K562 (cell line): ENCODE measurements around the gene DAD1. TPM values are rescaled to one million over a fixed set of nuclear protein-coding genes. Genes with fewer than 3 reads are reported as not detected.
A peak's percentile ranks its signal among the peaks of the same experiment; 100 is the strongest.

ENCODE experiments used
- ATAC-seq: fragments of 200-7000 bp; cut with Tn5 transposase; 3 replicates; pipeline ENCODE4 v1.9.1; 2020; ENCODE audit warnings: moderate library complexity
- BruUV-seq: library from RNA; stranded (reverse); fragments of 400-500 nt; replicated peaks from 2 replicates; lab custom pipeline; 2021; lab: Mats Ljungman, UMichigan
- CTCF ChIA-PET: fragments of 300-600 bp; formaldehyde crosslinking; extraction: SDS; loops from one replicate; lab custom pipeline; 2021; ENCODE audit warnings: low intra/inter-chr PET ratio; lab: Yijun Ruan, JAX
- POLR2A ChIA-PET: fragments of 300-600, 350-650 bp; sonication (Branson Sonifier 250); formaldehyde crosslinking; extraction: SDS; loops from one replicate; lab custom pipeline; 2021; ENCODE audit warnings: antibody characterized with exemption, inconsistent platforms; lab: Yijun Ruan, JAX
- DNase-seq, 4 experiments: peaks; one replicate each; pipeline versions ENCODE4 v3.0.0 to v3.0.0-alpha.2; 2011 to 2018; ENCODE audit warnings: low spot score in 3 of 4, mixed read lengths in 3 of 4; ENCODE audit errors: extremely low read depth in 1 of 4
- FAIRE-seq: peaks from 2 replicates; lab custom pipeline; 2011; peaks lifted over from hg19 to GRCh38; lab: Jason Lieb, UNC
- H2AFZ ChIP-seq: 2 replicates; pipeline ENCODE4 v1.6.0; 2011; ENCODE audit warnings: low read depth, low read length, control low read depth, inconsistent platforms
- H3K27ac ChIP-seq: fragments of 200-600 bp; 3 replicates; pipeline ENCODE4 v1.8.0; 2011; ENCODE audit warnings: low read depth, mild to moderate bottlenecking, control low read depth, inconsistent platforms, low read length, moderate library complexity, mixed read lengths; ENCODE audit errors: extremely low read depth
- H3K27me3 ChIP-seq, 2 experiments: fragments of 300-600 bp in 1 of 2; 2 replicates in 1 of 2; 3 replicates in 1 of 2; pipeline versions ENCODE4 v1.6.0 to v1.8.0; 2011; ENCODE audit warnings: inconsistent platforms in 2 of 2, low read length in 2 of 2, mild to moderate bottlenecking in 1 of 2, mixed read lengths in 1 of 2, moderate library complexity in 1 of 2; ENCODE audit not compliant: control insufficient read depth in 2 of 2, insufficient read depth in 2 of 2
- H3K36me3 ChIP-seq: fragments of 300-600 bp; 3 replicates; pipeline ENCODE4 v1.8.0; 2011; ENCODE audit warnings: mild to moderate bottlenecking, low read length, inconsistent platforms; ENCODE audit not compliant: control insufficient read depth, insufficient read depth
- H3K4me1 ChIP-seq, 2 experiments: fragments of 200-600 bp in 1 of 2; replicated peaks in 1 of 2; 2 replicates in 1 of 2; 3 replicates in 1 of 2; pipeline versions ENCODE4 v1.5.1 to v1.8.0; 2011; ENCODE audit warnings: inconsistent platforms in 2 of 2, low read length in 2 of 2, mild to moderate bottlenecking in 1 of 2, mixed read lengths in 1 of 2, moderate library complexity in 1 of 2; ENCODE audit not compliant: control insufficient read depth in 2 of 2, insufficient read depth in 2 of 2
- H3K4me2 ChIP-seq: 2 replicates; pipeline ENCODE4 v1.6.1; 2011; ENCODE audit warnings: low read length, control low read depth, inconsistent platforms, mixed read lengths; ENCODE audit not compliant: insufficient read depth
- H3K4me3 ChIP-seq: fragments of 200-600 bp; sonication (generic), shearing (Covaris generic); 2 replicates; pipeline ENCODE4 v1.5.1; 2016; ENCODE audit warnings: control low read depth, inconsistent platforms
- H3K79me2 ChIP-seq: fragments of 200-600 bp; 3 replicates; pipeline ENCODE4 v1.8.0; 2011; ENCODE audit warnings: low read length, inconsistent platforms; ENCODE audit not compliant: control insufficient read depth, insufficient read depth
- H3K9ac ChIP-seq, 2 experiments: 2 replicates each; pipeline versions ENCODE4 v1.6.0 to v1.6.1; 2011; ENCODE audit warnings: low read depth in 2 of 2, low read length in 2 of 2, control low read depth in 1 of 2, inconsistent platforms in 1 of 2, mild to moderate bottlenecking in 1 of 2, mixed read lengths in 1 of 2; ENCODE audit not compliant: insufficient read depth in 1 of 2
- H3K9me1 ChIP-seq: one replicate; pipeline ENCODE4 v1.6.0; 2011; ENCODE audit warnings: inconsistent platforms, mild to moderate bottlenecking, low read length, moderate library complexity; ENCODE audit not compliant: control insufficient read depth, insufficient read depth
- H3K9me3 ChIP-seq: replicated peaks from 2 replicates; pipeline ENCODE4 v1.5.1; 2011; ENCODE audit warnings: low read depth, low read length, inconsistent platforms; ENCODE audit not compliant: control insufficient read depth, insufficient read depth
- H4K20me1 ChIP-seq: replicated peaks from 2 replicates; pipeline ENCODE4 v1.6.1; 2011; ENCODE audit warnings: low read length, inconsistent platforms, mixed read lengths; ENCODE audit not compliant: control insufficient read depth, insufficient read depth
- CTCF ChIP-seq, 3 experiments: IDR thresholded peaks in 2 of 3; conservative IDR thresholded peaks in 1 of 3; 2 replicates each; pipeline ENCODE4 v1.5.1; 2011 to 2012; ENCODE audit warnings: low read length in 3 of 3, mild to moderate bottlenecking in 3 of 3, control low read depth in 2 of 3, improper control_type of control experiment in 1 of 3, inconsistent platforms in 1 of 3, low read depth in 1 of 3, mixed read lengths in 1 of 3, moderate library complexity in 1 of 3; ENCODE audit not compliant: insufficient read depth in 2 of 3
- CTCFL ChIP-seq: IDR thresholded peaks from 2 replicates; pipeline ENCODE4 v1.6.1; 2011; ENCODE audit warnings: borderline replicate concordance, low read depth, mild to moderate bottlenecking, moderate library complexity, low read length; ENCODE audit not compliant: insufficient read depth, poor library complexity, severe bottlenecking
- FOXJ3 ChIP-seq: sonication (generic); formaldehyde crosslinking; IDR thresholded peaks from 2 replicates; pipeline ENCODE4 v1.4.0; 2020; ENCODE audit warnings: mild to moderate bottlenecking, missing genetic modification reagents
- HES1 ChIP-seq: fragments of 450-650 bp; IDR thresholded peaks from 2 replicates; pipeline ENCODE4 v1.6.1; 2016; ENCODE audit warnings: low read depth, mild to moderate bottlenecking, moderate library complexity
- SMARCE1 ChIP-seq: fragments of 450-650 bp; IDR thresholded peaks from 2 replicates; pipeline ENCODE4 v1.7.1; 2016; ENCODE audit warnings: mild to moderate bottlenecking
- ZBTB7A ChIP-seq: IDR thresholded peaks from 2 replicates; pipeline ENCODE4 v1.6.1; 2011; ENCODE audit warnings: low read depth, mild to moderate bottlenecking, low read length, moderate library complexity, borderline replicate concordance; ENCODE audit not compliant: control insufficient read depth
- WGBS: fragments of 100-300 bp; shearing (Covaris generic); methylation state at CpG from one replicate; pipeline ENCODE4 v1.1.6; 2016; ENCODE audit warnings: low coverage, mixed read lengths; ENCODE audit not compliant: insufficient coverage; ENCODE audit errors: missing lambda C conversion rate; 5-methylcytosine and 5-hydroxymethylcytosine counted together
- in situ Hi-C: fragments of 300-500 bp; cut with MboI; formaldehyde crosslinking; loops from 4 replicates; pipeline ENCODE4 v1.15.0; 2018; ENCODE audit warnings: inconsistent platforms, mixed read lengths
- intact Hi-C: fragments of 100-400 bp; cut with micrococcal nuclease; formaldehyde crosslinking; loops from 2 replicates; pipeline ENCODE4 v1.14.2; 2022
- polyA plus RNA-seq, 8 experiments: library from polyadenylated mRNA; depleted of rRNA in 4 of 8; stranded (reverse) in 5 of 8; unstranded in 3 of 8; fragments of >200 nt; fragmentation: Nextera tagmentation in 2 of 8; fragmentation: Illumina TruSeq in 1 of 8; extraction: Ambion mirVana in 2 of 8; extraction: Trizol in 1 of 8; gene quantifications; 2 replicates each; pipeline versions ENCODE4 v1.2.1 to v1.2.3, GENCODE V29; 2011 to 2014; ENCODE audit warnings: inconsistent platforms in 1 of 8, missing spikeins in 1 of 8
- total RNA-seq, 7 experiments: library from RNA; depleted of rRNA in 6 of 7; stranded (reverse); fragments of >200 nt in 6 of 7; fragmentation: Illumina TruSeq in 2 of 7; extraction: Trizol in 2 of 7; gene quantifications; 2 replicates each; pipeline versions ENCODE4 v1.2.1 to v1.2.3, GENCODE V29; 2011 to 2021; ENCODE audit warnings: low replicate concordance in 1 of 7

DAD1 gene
- total and polyA plus RNA-seq, 9 of the 15 experiments (the other 6 are each of a cell fraction or from before 2014, with no cell fraction given) = 104 to 617 (median 222) TPM

GRCh38 chr14:22559041-22559440, 30.0 kb downstream of the DAD1 start:
- Histone ChIP-seq H3K27me3 (no peaks in the 10 kb centered on the region), H3K79me2 (no peaks in the 10 kb centered on the region), H3K4me3 (no peak overlapping the region), H3K36me3 (peaks cover 6% of the 10 kb centered on the region; the same call in 2 of the 3 replicates), H2AFZ (no peak overlapping the region), H3K9ac (no peak overlapping the region), H4K20me1 (no peaks in the 10 kb centered on the region), H3K9me1 (no peaks in the 10 kb centered on the region), H3K27ac (no peak overlapping the region), H3K9me3 (no peaks in the 10 kb centered on the region), H3K4me2 (no peak overlapping the region), H3K4me1 (peaks cover 33 to 42% of the 10 kb centered on the region in 2 experiments)
- no peak for DNase-seq
- in situ Hi-C loops (loop anchor here (10.0 kb wide), 1 partner anchor 174 kb away; no protein-coding TSS in a partner anchor), intact Hi-C loops (loop anchor here (10.0 kb wide), 1 partner anchor 164 kb away; no protein-coding TSS in a partner anchor)
- no TSS peak for BruUV-seq
- WGBS = 90% methylated on average over 1 of the region's 1 CpG
- FAIRE-seq = no peak
- ChIA-PET CTCF (interaction anchor here (0.6 to 4.6 kb wide), 2 partner anchors 294 to 423 kb away, joined by 6 to 53 read pairs; partner anchors contain the start of gene AJUBA), POLR2A (interaction anchor here (0.7 kb wide), 1 partner anchor 25 kb away, joined by 3 read pairs; no protein-coding TSS in a partner anchor)
- no peak for TF ChIP-seq HES1
- no peak for ATAC-seq

- intact Hi-C loops = loop anchor here (10.0 kb wide), 1 partner anchor 164 kb away; no protein-coding TSS in a partner anchor
- no peak overlapping the region for H3K4me2 ChIP-seq
- H2AFZ ChIP-seq = 0 out of 2 replicates have a peak overlapping the region, but pooled peaks have one; percentile 16
- no peak overlapping the region for H3K4me3 ChIP-seq
- in situ Hi-C loops = loop anchor here (10.0 kb wide), 1 partner anchor 174 kb away; no protein-coding TSS in a partner anchor
- H3K36me3 ChIP-seq = no peaks in the 10 kb centered on the region
- no peaks in the 10 kb centered on the region for H3K27me3 ChIP-seq
- no peaks in the 10 kb centered on the region for H4K20me1 ChIP-seq
- no TSS peak for BruUV-seq
- no peak overlapping the region for H3K9ac ChIP-seq
- no peak overlapping the region for H3K27ac ChIP-seq
- ChIA-PET POLR2A (no interaction called here), CTCF (interaction anchor here (0.6 to 4.6 kb wide), 7 partner anchors 12 to 425 kb away, joined by 3 to 58 read pairs (median 18); partner anchors contain the start of genes AJUBA and OR6J1)
- H3K9me1 ChIP-seq = no peaks in the 10 kb centered on the region
- ATAC-seq (no peak), DNase-seq (peak in 2 of 4 experiments; percentile 20 to 30), FAIRE-seq (no peak)
- H3K4me1 ChIP-seq = peaks cover 33 to 42% of the 10 kb centered on the region in 2 experiments
- WGBS = 81% methylated on average over 20 of the region's 25 CpGs
- H3K9me3 ChIP-seq = no peaks in the 10 kb centered on the region
- TF ChIP-seq CTCFL (peak; percentile 27), FOXJ3 (no peak), CTCF (IDR thresholded peaks at IDR 0.05 in 2 of 3, conservative IDR thresholded peaks at IDR 0.05 in 1 of 3; ENCODE audit: insufficient read depth in 2 of 3, low read depth in 1 of 3, low read length in 3 of 3) (peak; percentile 31 to 59 (median 43)), ZBTB7A (peak; percentile 67; the same call in 1 of the 2 replicates), SMARCE1 (no peak)
- H3K79me2 ChIP-seq = no peaks in the 10 kb centered on the region
These were observed 30.7 kb downstream of the DAD1 start for GRCh38 chr14:22558221-22558913.
